HG03354 (cell line): ENCODE measurements around the gene VWC2.
A peak's percentile ranks its signal among the peaks of the same experiment; 100 is the strongest.

ENCODE experiments used
- ATAC-seq: cut with Tn5 transposase; IDR thresholded peaks from one replicate; pipeline ENCODE4 v1.9.1; 2021; ENCODE audit warnings: mild to moderate bottlenecking; ENCODE audit not compliant: unreplicated experiment, poor library complexity, severe bottlenecking

Gene VWC2

GRCh38 chr7:49780953-49781352, 7.5 kb downstream of the VWC2 start:
- ATAC-seq: no peak

GRCh38 chr7:49781996-49782395, 8.6 kb downstream of the VWC2 start:
- ATAC-seq: no peak

GRCh38 chr7:49783446-49783845, 10.0 kb downstream of the VWC2 start:
- ATAC-seq: no peak

GRCh38 chr7:49787980-49788379, 14.5 kb downstream of the VWC2 start:
- ATAC-seq: no peak

- no peak for ATAC-seq
These were observed 15.1 kb downstream of the VWC2 start for GRCh38 chr7:49788455-49789059.

GRCh38 chr7:49789736-49790135, 16.3 kb downstream of the VWC2 start:
- no peak for ATAC-seq

- ATAC-seq: no peak
These were observed 16.8 kb downstream of the VWC2 start for GRCh38 chr7:49790209-49790608.

GRCh38 chr7:49791088-49791741, 17.8 kb downstream of the VWC2 start:
- ATAC-seq: peak; percentile 71

GRCh38 chr7:49797987-49798660, 24.7 kb downstream of the VWC2 start:
- no peak for ATAC-seq

- ATAC-seq: no peak
These were observed 26.6 kb downstream of the VWC2 start for GRCh38 chr7:49800031-49800430.

- no peak for ATAC-seq
These were observed 29.2 kb downstream of the VWC2 start for GRCh38 chr7:49802600-49802999.

GRCh38 chr7:49803812-49804211, 30.4 kb downstream of the VWC2 start:
- ATAC-seq: no peak

GRCh38 chr7:49805371-49806007, 32.1 kb downstream of the VWC2 start:
- no peak for ATAC-seq

- peak; percentile 50 for ATAC-seq
These were observed 39.1 kb downstream of the VWC2 start for GRCh38 chr7:49812534-49812933.

- ATAC-seq: no peak
These were observed 43.8 kb downstream of the VWC2 start for GRCh38 chr7:49817279-49817678.

- no peak for ATAC-seq
These were observed 47.7 kb downstream of the VWC2 start for GRCh38 chr7:49821181-49821580.

GRCh38 chr7:49822856-49823255, 49.4 kb downstream of the VWC2 start:
- ATAC-seq: no peak

GRCh38 chr7:49823566-49823965, 50.1 kb downstream of the VWC2 start:
- ATAC-seq: no peak

- ATAC-seq: no peak
These were observed 66.6 kb downstream of the VWC2 start for GRCh38 chr7:49839863-49840645.
